Right forelimb (tissue), 1 donor: ENCODE measurements around the gene FUT2.
"Not testable (repeated sequence)": the region's sequence is repeated elsewhere in the genome, so short reads cannot be mapped to it uniquely, and the experiment has no call there.

Experiments
- DNase-seq: peaks from one replicate; pipeline ENCODE4 v3.0.0-alpha.2; 2018

Gene FUT2

GRCh38 chr19:48708471-48708870 lies 12.7 kb downstream of the FUT2 start:
- no peak for DNase-seq

- no peak for DNase-seq
Measured at GRCh38 chr19:48711106-48711662, 15.4 kb downstream of the FUT2 start.

DNA sequence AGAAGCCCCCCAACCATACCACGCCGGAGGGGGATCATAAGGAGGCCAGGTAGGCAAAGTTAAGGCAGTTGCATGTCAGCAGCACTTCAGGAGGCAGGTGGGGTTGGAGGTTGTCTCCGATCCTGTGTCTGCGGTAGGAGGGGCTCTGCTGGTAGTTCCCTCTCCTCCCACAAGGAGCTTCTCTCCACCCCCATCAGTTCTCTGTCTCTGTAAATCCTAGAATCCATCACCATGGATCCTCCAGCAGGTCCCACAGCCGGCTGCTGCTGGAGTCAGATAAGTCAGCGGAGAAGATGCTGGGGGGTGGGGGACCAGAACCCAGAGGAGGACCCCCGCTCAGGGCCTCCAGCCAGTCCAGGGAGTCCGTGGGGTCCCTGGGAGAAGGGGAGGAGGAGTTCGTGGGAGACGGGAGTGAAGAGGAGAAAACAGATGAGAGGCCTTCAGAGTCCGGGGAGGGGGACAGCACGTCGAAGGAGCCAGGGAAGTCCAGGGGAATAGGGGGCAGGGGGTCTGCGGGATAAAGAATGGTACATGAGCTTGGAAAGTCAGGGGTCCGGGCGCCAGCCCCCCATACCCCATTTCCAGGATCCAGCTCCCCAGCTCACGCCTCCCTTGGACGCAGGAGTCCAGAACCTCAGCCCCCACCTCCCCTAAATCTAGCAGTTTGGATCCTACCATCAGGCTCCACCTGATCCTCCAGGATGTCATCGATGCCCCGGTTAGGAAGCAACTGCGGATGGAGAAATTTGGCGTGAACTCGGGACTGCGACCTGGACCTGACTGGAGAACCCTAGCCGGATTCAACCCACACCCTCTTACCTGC lies 17.5 kb downstream of the FUT2 start:
- no peak for DNase-seq

DNA sequence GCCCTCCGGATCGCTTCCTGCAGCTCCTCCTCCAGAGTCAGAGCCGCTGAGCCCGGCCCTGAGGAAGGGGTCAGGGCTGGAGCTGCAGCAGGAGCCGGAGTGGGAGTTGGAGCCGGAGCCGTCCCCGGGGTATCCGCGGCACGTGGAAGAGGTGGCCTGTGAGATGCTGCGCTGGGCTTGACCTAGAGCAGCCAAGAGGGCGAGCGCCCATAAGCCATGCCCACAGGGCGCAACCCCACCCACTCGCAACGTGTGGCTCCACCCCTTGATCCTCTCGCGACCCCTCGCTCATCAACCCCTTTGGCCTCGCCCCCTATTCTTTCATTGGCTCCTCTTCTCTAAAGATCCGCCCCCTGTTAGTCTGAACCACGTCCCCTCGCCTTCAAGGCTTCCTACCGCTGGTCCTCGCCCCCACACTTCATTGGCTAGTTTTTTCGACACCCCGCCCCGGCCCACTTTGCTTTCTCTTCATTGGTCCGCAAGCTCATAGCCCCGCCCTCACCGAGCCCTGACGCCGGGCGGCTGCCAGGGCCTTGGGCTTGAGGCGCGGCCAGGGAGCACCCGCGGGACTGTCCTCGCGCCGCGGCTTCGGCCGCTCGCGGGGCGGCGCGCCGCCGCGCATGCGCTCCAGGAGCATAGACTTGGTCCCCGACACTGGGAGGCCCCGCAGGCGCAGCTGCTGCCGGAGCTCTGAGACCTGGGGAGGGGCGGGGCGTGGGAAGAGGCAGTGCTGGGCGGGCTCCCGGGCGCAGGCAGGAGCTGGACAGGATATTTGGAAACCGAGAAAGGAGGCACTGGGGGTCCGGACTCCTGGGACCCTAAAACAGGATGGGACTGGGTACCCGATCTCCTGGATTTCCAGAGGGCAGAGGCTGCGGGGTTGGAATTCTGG lies 18.3 kb downstream of the FUT2 start:
- peak; percentile 100 for DNase-seq

DNA sequence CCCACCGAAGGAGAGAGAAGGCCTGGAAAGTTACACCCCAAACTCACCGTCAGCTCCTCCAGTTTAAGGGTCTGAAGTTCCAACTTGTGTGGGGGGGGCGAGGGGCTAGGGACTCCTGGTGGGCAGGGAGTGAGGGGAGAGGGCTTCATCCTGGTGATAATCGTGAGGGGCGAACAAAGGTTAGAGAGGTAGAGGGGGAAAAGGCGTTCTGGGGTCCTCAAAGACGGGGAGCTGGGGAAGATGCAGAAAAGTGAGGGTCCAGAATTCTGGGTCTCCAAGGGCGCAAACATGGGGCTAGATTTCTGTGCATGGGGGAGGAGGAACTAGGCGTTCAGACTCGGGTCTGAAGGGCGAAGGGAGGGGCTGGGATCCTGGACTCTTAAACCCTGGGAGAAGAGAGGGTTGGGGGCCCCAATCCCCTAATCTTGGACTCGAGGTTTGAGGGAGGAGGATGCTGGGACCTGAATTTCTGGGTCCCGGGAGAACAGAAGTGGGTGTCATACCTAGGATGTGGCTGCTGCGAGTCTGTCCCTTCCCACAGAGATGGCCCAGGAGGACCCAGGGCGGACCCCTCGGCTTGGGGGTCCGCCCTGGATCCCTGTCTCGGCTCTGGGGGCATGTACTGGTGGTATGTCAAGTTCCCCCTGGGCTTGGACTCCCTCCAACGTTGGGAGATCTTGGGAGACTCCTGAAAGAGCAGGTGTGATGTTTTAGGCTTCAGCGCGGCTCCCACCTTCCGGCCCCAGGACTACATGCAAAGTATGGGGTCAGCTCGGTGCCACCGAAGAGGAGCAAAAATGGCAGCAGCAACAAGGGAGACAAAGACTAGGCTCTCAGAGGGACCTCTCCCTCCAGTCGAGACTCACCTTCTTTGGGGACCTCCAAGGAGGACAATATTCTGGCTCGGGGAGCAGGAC lies 19.2 kb downstream of the FUT2 start:
- DNase-seq = no peak

GRCh38 chr19:48715681-48716171 lies 20.0 kb downstream of the FUT2 start:
- DNase-seq = peak; percentile 61

GRCh38 chr19:48716562-48717291 lies 21.0 kb downstream of the FUT2 start:
- peak; percentile 91 for DNase-seq

GRCh38 chr19:48718106-48718505 lies 22.3 kb downstream of the FUT2 start:
- DNase-seq = not testable (repeated sequence)

DNA sequence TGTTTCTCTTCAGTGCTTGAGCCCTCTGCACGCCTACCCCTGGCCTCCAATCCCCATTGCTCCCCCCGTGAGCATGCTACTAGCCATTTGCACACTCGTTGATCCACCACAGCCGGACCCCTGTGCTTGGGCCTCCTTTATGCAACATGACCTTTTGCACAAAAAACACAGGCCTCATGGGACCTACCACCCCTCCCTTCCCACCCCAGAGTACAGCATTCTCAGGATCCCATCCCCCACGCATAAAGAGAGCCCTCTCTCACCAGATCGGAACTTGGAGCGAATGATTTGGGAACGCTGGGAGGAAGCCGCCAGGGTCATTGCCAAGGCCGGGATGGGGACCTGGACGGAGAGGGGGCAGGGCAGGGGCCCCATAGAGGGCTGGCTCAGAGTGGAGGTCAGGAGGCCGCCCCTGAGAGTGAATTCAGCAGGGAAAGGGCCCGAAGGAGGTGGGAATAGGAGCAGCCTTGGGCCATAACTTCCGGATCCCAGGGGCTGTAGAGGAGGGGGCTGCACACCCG lies 23.0 kb downstream of the FUT2 start:
- no peak for DNase-seq

DNA sequence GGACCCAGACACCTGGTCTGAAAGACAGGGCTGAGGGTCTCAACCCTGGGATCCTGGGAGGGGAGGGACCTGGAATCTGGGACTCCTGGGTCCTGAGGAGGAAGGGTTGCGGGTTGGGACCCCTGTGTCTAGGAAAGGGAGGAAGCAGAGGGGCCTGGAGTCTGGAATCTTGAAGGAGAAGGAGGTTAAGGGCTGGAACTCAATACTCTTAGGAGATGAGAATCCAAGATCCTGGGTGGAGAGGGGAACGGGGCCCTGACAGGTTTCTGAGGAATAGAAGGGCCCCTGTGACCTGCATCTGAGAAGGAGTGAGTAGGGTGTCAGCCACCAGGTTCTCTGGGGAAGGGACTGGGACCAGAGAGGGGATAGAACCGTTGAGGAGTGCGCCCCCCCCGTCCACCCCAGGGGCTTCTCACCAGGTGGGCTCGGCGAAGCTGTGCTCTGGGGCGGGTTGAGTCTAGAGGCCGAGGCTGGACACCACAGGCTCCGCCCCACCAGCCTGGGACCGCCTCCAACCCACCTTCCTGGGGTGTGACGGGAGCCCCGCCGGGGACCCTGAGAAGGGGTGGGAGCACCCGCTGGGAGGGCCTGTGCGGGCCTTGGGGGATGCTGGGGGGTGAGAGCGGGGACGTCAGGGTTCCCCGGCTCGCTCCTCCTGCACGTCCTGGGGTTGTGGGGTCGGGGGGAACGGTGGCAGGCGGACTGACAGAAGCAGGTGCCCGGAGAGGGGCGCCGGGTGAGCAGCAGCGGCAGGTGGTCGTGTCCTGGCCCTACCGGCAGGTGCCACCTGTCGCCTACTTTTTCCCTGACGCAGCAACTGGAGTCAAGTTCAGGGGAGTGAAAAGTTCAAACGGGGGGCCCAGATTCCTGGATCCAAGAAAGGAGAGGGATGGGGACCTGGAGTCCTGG lies 23.7 kb downstream of the FUT2 start, which contains the start of gene MAMSTR:
Gene MAMSTR, minus strand, starts transcription at position 463 of the 909 bp plus-strand sequence. CDS start 694 bp downstream, outside the sequence.
- peak; percentile 78 for DNase-seq

GRCh38 chr19:48720251-48720612 lies 24.5 kb downstream of the FUT2 start:
- DNase-seq = no peak

DNA sequence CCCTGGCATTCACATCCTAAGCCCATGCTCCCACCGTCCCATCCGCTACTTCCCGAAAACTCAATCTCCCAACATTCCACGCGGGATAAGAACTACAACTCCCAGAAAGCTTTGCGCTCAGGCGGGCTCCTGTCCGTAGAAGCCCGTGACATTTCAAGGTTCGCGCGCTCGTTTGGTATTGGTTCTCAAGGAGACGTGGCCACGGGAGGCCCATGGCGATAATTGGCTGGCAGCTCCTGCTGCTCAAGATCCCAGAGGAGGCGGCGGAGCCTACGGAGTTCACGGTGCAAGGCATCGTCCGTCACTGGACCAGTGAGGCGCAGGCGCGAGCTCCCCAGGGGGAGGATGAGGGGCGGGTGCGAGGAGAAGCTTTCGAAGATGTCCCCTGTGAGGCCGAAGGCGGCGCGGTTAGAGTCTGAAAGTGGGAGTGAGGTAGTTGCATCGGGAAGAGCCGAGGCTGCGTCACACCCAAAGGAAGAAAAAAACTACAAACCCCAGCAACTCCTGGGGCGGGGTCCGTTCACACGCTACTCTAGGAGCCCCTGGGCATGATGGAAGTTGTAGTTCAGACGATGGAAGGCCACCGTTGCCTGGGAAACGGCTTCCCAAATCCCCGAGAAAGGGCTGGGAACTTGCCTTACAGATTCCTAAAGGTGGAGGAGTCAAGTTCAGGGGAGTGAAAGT lies 25.0 kb downstream of the FUT2 start:
- peak; percentile 98 for DNase-seq

GRCh38 chr19:48722196-48722708 lies 26.5 kb downstream of the FUT2 start:
- DNase-seq = no peak

DNA sequence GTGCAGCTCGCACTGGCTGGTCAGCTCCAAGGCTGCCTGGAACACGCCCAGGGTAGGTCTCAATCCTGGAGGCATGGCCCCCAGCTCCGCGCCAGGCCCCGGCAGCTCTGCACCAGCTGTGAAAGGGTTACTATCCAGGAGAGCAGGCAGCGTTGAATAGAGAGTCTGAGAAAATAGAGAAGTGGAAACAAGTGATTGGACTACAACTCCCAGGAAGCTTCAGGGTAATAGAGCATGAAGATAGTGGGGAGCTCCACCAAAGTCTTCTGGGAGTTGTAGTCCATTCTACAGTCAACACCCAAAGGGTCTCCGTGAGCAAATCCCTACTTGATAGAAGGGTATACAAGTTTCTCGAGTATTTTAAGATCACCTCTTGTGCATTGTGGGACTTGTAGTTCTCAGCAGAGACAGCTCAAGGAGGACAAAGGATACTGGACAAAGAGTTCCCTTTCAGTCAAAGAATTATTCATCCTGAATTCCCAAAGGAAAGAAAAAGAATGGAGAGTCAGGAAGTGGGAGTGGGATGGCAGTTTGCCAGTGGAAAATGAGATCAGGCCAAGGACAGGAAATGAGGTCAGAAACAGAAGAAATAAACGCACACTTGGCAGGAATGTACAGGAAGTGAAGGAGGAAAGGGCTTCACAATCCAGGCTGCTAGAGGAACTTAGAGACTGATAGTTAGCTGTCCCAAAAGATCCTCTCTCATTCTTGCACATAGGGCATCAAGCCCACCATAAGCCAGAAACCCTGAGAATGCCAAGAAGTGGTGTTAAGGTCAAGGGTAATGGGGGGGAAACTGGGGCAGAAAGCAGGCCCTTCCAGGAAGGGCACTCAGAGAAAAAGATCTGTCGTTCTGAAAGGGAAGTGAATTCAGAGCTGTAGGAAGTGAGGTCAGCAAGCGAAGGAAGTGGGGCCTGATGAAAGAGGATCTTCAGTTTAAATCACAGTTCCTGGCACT lies 29.3 kb downstream of the FUT2 start:
- DNase-seq = peak; percentile 89

DNA sequence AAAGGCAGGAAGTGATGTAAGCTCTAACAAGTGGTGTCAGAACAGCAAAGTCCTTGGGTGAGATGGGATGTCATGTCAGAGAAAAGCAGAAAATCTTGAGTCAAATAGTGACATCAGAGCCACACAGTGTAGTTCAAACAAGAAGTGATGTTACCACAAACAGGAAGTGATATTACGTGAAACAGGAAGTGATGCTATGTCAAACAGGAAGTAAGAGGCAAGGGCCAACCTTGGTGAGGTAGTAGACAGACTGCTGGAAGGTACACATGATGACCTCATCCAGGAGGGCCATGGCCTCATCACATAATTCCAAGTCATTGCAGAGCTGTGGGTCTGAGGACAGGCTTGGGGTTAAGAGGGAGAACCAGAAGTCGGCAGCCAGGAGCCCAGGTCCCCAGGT lies 30.8 kb downstream of the FUT2 start:
- no peak for DNase-seq

DNA sequence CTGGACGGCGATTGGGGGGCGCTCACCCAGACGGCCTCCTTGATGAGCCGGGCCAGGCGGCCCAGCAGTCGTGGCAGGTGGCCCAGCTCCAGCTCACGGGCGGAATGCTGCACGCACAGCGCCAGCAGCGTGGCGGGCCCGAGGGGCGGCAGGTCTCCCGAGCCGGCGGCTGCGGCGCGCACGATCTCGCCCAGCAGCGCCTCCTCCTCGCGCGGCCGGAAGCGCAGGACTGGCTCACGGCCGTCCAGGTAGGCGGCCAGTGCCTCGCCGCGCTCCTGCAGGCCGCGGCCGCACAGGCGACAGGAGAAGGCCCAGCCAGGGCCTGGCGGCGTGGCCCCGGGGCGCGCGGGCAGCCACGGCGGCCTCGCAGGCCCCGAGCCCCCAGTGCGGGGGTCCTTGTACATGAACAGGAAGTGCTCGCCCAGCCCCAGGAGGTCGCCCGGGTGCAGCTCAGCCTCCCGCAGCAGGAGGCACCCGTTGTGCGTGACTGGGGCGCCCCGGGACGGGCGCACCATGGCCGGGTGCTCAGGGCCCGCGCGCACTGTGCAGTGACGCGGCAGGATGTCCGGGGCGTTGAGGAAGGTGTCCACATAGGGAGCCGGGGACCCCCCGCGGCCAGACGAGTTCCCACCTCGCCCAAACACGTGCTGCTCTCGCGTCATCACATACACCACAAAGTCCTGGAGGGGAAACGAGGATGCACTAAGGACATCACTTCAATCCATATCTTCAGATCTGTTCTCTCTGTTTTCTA lies 33.3 kb downstream of the FUT2 start:
- no peak for DNase-seq

DNA sequence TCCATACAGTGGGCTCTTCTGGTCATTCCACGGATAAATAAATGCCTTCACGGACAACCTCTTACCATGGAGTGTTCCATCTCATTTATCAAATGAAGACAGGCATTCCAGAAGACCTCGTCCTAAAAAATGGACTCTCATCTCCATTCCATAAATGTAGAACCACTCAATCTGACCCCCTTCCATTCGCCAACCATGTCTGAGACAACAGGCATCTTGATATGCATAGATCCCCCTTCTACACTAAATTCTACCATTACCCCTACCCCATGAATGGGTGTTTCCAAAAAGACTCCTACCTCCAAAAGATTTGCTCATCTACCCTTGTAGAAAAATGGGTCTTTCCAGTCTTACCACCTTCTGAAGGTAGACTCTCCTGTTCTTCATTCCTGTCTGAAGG lies 35.7 kb downstream of the FUT2 start:
- DNase-seq = no peak
